ENCODE measurements around the gene IL6.

IL6 gene

DNA sequence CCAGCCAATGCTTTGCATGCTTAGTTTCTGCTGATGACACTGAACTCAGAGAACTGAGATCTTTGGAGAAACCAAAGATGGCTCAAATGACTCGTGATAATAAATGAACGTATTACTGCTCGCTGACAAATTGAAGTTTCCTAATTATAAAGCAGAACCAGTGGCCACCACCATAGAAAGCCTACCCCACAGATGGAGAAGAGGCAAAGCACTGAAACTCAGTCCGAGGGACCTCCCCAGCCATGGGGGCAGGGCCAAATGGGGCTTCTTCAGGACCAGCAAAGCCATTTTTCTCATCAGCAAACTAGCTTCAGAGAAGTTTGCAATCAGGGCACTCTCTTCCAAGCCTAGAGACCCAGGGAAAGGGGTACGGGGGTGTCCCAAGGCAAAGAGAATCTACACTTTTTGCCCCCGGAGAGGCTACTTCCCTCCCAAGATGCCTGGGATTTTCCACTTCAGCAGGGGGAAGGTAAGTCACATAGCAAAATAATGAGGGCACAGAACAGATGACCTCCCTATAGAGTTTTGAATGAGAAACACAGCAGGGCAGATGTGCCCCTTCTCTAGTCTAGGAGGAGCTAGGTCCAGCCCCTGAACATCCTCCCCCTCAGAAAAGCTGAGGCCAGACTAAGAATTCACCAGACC is 4.3 kb upstream of the IL6 start:
- Histone ChIP-seq H3K27ac (ENCODE audit: low read depth, low read length) (no peak overlapping the region), H2AFZ (ENCODE audit: low read depth, low read length, severe bottlenecking) (no peak overlapping the region), H3K27me3 (ENCODE audit: low read length) (no peaks in the 10 kb centered on the region), H3K4me2 (ENCODE audit: low read depth, low read length, poor library complexity, severe bottlenecking) (no peak overlapping the region), H4K20me1 (ENCODE audit: low read depth, low read length) (no peaks in the 10 kb centered on the region), H3K4me3 (ENCODE audit: insufficient read depth, low read length, poor library complexity, severe bottlenecking) (no peak overlapping the region), H3K79me2 (ENCODE audit: insufficient read depth, low read length) (no peaks in the 10 kb centered on the region), H3K36me3 (ENCODE audit: low read length) (no peaks in the 10 kb centered on the region), H3K9me3 (ENCODE audit: insufficient read depth, low read length) (no peaks in the 10 kb centered on the region), H3K9ac (ENCODE audit: low read length) (no peak overlapping the region), H3F3A (ENCODE audit: insufficient read depth) (no peaks in the 10 kb centered on the region), H3K9me2 (replicated peaks; ENCODE audit: insufficient read depth, low read length) (no peaks in the 10 kb centered on the region)
- TF ChIP-seq, protein P1, sequence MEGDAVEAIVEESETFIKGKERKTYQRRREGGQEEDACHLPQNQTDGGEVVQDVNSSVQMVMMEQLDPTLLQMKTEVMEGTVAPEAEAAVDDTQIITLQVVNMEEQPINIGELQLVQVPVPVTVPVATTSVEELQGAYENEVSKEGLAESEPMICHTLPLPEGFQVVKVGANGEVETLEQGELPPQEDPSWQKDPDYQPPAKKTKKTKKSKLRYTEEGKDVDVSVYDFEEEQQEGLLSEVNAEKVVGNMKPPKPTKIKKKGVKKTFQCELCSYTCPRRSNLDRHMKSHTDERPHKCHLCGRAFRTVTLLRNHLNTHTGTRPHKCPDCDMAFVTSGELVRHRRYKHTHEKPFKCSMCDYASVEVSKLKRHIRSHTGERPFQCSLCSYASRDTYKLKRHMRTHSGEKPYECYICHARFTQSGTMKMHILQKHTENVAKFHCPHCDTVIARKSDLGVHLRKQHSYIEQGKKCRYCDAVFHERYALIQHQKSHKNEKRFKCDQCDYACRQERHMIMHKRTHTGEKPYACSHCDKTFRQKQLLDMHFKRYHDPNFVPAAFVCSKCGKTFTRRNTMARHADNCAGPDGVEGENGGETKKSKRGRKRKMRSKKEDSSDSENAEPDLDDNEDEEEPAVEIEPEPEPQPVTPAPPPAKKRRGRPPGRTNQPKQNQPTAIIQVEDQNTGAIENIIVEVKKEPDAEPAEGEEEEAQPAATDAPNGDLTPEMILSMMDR (IDR thresholded peaks at IDR 0.05; ENCODE audit: insufficient read depth, low read length, poor library complexity, severe bottlenecking), result no peak
- no peak for TF ChIP-seq EZH2phosphoT487 (conservative IDR thresholded peaks at IDR 0.05; ENCODE audit: low read length)

DNA sequence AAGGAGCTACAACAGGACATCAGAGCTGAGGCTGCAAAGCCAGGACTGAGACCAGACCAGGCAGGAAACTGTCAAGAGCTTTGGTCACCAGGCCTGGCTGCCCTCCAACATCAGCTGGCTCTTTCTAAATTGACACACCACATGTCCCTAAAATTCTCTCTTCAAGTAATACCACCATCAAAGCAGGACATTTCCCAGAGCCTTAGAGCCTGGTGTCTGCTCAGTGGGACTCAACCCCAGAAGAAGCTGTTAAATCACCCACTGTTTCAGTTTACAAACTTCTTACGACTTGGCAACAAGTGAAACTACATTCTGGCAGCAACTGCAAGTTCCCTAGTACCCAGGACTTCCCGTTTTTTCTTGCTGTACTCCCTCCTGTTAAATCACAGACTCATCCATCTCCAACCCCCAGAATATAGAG is 3.8 kb upstream of the IL6 start:
- Histone ChIP-seq H4K20me1 (ENCODE audit: low read depth, low read length) (no peaks in the 10 kb centered on the region), H3K4me2 (ENCODE audit: low read depth, low read length, poor library complexity, severe bottlenecking) (no peak overlapping the region), H2AFZ (ENCODE audit: low read depth, low read length, severe bottlenecking) (no peak overlapping the region), H3K27ac (ENCODE audit: low read depth, low read length) (no peak overlapping the region), H3K9me3 (ENCODE audit: insufficient read depth, low read length) (no peaks in the 10 kb centered on the region), H3F3A (ENCODE audit: insufficient read depth) (no peaks in the 10 kb centered on the region), H3K9me2 (replicated peaks; ENCODE audit: insufficient read depth, low read length) (no peaks in the 10 kb centered on the region), H3K9ac (ENCODE audit: low read length) (no peak overlapping the region), H3K79me2 (ENCODE audit: insufficient read depth, low read length) (no peaks in the 10 kb centered on the region), H3K27me3 (ENCODE audit: low read length) (no peaks in the 10 kb centered on the region), H3K36me3 (ENCODE audit: low read length) (no peaks in the 10 kb centered on the region), H3K4me3 (ENCODE audit: insufficient read depth, low read length, poor library complexity, severe bottlenecking) (no peak overlapping the region)
- TF ChIP-seq, protein P1 (IDR thresholded peaks at IDR 0.05; ENCODE audit: insufficient read depth, low read length, poor library complexity, severe bottlenecking), result no peak
- TF ChIP-seq EZH2phosphoT487 (conservative IDR thresholded peaks at IDR 0.05; ENCODE audit: low read length), result no peak

DNA sequence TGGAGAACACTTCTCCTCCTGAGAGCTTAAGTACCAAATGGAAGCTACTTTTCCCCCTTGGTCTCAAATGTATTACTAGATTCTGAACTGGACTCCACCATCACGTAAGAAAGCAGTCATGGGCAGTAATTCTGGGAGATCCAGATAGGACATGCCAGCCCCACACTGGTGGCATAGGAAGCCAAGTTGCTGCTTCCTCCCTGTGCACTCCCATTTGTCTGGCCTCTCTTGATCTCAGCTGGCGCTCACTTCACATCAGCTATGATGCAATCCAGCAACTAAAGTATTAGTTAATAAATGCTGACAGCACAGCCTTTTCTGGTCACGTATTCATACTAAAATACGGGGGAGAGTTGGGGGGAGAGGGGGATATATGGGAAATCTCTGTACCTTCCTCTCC is 3.4 kb upstream of the IL6 start:
- TF ChIP-seq, protein P1 (IDR thresholded peaks at IDR 0.05; ENCODE audit: insufficient read depth, low read length, poor library complexity, severe bottlenecking), result no peak
- no peak for TF ChIP-seq EZH2phosphoT487 (conservative IDR thresholded peaks at IDR 0.05; ENCODE audit: low read length)
- H3K9ac ChIP-seq (ENCODE audit: low read length), result no peak overlapping the region

More for the DNA sequence above, 3.4 kb upstream of the IL6 start:
- H3K27ac ChIP-seq (ENCODE audit: low read depth, low read length), result no peak overlapping the region
- H3K36me3 ChIP-seq (ENCODE audit: low read length), result no peaks in the 10 kb centered on the region
- H4K20me1 ChIP-seq (ENCODE audit: low read depth, low read length), result no peaks in the 10 kb centered on the region
- no peaks in the 10 kb centered on the region for H3K9me2 ChIP-seq (replicated peaks; ENCODE audit: insufficient read depth, low read length)
- no peak overlapping the region for H3K4me2 ChIP-seq (ENCODE audit: low read depth, low read length, poor library complexity, severe bottlenecking)
- no peaks in the 10 kb centered on the region for H3K27me3 ChIP-seq (ENCODE audit: low read length)
- no peak overlapping the region for H3K4me3 ChIP-seq (ENCODE audit: insufficient read depth, low read length, poor library complexity, severe bottlenecking)
- no peaks in the 10 kb centered on the region for H3K9me3 ChIP-seq (ENCODE audit: insufficient read depth, low read length)
- H3K79me2 ChIP-seq (ENCODE audit: insufficient read depth, low read length), result no peaks in the 10 kb centered on the region
- no peaks in the 10 kb centered on the region for H3F3A ChIP-seq (ENCODE audit: insufficient read depth)
- H2AFZ ChIP-seq (ENCODE audit: low read depth, low read length, severe bottlenecking), result no peak overlapping the region

Data from SU-DHL-6 (cell line).